ENCODE results near the gene SLC47A2. TPM values are rescaled to one million over a fixed set of nuclear protein-coding genes. Genes with fewer than 3 reads are reported as not detected.
A peak's percentile ranks its signal among the peaks of the same experiment; 100 is the strongest.
"Not testable (repeated sequence)": the region's sequence is repeated elsewhere in the genome, so short reads cannot be mapped to it uniquely, and the experiment has no call there.

SLC47A2 gene
- total RNA-seq (2014; rRNA removed; shearing (Covaris generic)): not detected in 2 replicates

- peak; percentile 31 for DNase-seq (ENCODE audit: low read depth)
Observed at GRCh38 chr17:19716108-19717030, at the start of gene SLC47A2. TSS of gene SLC47A2 (minus strand) at chr17:19716584. CDS start at chr17:19716555, 29 bp downstream.

DNA sequence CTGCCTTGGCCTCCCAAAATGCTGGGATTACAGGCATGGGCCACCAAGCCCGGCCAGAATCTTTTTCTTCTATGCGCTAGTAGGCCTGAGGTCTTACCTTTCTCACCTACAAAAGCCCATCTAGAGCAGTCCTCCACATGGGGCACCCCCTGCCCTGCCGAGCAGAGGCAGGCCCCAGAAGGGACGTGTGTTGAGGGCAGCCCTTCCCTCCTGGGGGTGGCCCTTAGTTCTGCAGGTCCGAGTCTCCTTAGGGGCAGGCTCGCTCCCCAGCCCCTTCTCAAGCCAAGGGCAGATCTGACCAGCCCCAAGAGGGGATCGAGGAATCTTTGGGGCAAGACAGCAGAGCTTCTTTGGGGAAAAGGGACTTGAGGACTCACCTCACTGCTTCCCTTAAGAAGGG lies 49.6 kb upstream of the SLC47A2 start:
- no peak for DNase-seq (ENCODE audit: low read depth)

DNA sequence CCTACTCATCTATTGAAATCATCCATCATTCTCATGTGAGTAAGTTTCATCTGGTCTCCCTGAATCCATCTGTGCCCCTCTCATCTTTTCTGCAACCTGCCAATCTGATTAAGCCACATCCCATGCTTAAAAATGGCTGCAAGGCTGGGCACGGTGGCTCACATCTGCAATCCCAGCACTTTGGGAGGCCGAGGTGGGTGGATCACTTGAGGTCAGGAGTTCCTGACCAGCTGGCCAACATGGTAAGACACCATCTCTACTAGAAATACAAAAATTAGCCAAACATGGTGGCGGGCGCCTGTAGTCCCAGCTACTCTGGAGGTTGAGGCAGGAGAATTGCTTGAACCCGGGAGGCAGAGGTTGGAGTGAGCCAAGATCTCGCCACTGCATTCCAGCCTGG lies 47.6 kb upstream of the SLC47A2 start:
- not testable (repeated sequence) for DNase-seq (ENCODE audit: low read depth)

GRCh38 chr17:19763416-19763815 lies 47.0 kb upstream of the SLC47A2 start:
- DNase-seq (ENCODE audit: low read depth): no peak

- peak; percentile 47 for DNase-seq (ENCODE audit: low read depth)
Observed at GRCh38 chr17:19762515-19762961, 46.2 kb upstream of the SLC47A2 start.

- no peak for DNase-seq (ENCODE audit: low read depth)
Observed at GRCh38 chr17:19760746-19761145, 44.4 kb upstream of the SLC47A2 start.

DNA sequence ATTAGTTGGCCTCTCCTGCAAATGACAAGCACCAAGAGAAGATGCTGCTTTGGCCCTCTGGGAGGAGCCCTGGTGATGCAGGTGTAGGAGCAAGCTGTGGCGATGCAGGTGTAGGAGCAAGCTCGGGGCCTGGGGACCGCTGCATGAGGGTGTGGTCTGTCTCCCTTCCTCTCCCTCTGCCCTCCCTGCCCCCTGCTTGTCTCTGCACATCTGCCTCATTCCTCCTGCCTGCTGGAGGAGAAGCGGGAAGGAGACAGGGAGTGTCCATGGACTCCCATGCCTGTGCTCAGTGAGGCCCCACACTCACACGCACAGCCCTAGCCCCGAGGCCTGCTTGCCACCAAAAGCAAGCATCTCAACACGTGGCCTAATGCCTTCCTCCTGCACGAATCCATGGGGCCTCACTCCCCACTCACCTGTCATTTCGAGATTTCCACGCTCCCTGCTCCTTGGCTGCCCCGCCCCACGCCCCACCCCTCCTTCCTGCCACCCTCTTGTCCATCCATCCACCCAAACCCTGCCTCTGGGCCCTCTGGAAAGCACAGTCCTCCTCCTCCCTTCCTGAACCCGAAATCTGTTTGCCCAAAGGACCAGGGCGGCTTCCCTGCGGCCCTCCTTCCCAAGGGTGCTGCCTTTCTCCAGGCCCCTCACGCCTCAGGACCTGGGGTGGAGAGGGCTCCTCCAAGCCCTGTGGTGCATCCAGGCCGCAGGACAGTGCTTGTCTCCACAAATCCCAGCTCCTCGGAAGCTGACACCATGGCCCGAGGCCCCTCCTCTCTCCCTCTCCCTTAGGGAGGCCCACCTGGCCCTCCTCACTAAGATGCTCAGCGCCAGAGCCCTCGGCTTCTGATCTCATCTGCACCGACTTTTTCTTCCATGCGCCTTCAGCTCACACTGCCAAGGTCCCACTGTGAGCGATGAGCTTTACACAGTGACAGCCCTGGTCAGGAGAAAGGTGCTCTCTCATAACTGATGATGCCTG lies 43.5 kb upstream of the SLC47A2 start:
- DNase-seq (ENCODE audit: low read depth): no peak

- no peak for DNase-seq (ENCODE audit: low read depth)
Observed at GRCh38 chr17:19757536-19758180, 41.3 kb upstream of the SLC47A2 start.

DNA sequence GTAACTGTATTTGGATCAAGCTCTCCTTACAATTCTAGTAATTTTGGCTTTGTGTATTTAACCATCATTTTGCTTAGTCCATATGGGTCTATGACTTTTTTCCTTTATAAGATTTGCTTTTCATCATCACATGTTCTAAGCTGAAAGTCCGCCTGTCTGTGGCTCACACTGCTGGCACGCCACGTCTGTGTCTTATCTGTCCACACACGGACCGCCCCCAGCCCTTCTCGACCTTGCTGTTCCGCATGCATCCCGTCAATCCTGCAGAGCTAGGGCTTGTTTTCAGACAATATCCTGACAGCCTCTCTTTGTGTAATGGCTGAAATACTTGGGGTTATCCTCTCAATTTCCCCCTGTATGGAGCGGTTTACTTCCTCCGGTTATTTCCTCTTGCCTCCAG lies 40.2 kb upstream of the SLC47A2 start:
- DNase-seq (ENCODE audit: low read depth): no peak

- DNase-seq (ENCODE audit: low read depth): no peak
Observed at GRCh38 chr17:19755821-19756510, 39.6 kb upstream of the SLC47A2 start.

- no peak for DNase-seq (ENCODE audit: low read depth)
Observed at GRCh38 chr17:19755392-19755791, 39.0 kb upstream of the SLC47A2 start.

DNA sequence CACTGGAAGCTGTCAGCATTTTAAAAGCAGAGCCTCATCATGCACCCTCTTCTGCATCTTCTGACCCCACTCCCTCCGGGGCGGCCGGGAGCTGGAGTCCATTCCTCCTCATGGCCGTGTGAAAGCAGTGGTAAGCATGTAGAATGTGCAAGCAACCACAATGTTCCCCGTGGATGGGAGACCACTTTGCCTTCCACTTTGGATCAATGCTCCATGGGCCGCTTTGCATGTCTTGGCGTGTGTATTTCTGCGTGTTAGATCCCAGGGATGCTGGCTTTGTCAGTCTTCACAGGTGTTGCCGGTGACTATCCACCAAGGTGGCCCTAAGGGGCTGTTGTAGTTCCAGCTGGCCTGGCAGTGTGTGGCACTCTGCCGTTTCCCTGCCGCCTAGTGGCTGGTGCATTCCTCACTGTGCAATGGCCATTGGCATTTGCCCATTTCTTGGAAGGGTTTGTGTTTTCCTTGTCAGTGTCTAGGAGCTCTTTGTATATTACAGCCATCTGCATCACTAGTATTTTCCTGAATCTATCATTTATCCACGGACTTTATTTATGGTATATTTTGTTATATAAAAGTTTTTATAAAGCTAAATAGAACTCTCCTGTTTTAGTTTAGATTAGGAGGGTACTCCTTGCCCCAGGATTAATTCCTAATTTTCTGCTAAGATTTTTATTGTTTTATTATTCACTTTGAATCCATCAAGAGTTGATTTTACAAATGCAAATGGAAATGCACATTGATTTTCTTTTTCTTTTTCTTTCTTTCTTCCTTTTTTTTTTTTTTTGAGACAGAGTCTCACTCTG lies 37.5 kb upstream of the SLC47A2 start:
- DNase-seq (ENCODE audit: low read depth): peak; percentile 58

GRCh38 chr17:19753051-19753509 lies 36.7 kb upstream of the SLC47A2 start:
- peak; percentile 91 for DNase-seq (ENCODE audit: low read depth)

DNA sequence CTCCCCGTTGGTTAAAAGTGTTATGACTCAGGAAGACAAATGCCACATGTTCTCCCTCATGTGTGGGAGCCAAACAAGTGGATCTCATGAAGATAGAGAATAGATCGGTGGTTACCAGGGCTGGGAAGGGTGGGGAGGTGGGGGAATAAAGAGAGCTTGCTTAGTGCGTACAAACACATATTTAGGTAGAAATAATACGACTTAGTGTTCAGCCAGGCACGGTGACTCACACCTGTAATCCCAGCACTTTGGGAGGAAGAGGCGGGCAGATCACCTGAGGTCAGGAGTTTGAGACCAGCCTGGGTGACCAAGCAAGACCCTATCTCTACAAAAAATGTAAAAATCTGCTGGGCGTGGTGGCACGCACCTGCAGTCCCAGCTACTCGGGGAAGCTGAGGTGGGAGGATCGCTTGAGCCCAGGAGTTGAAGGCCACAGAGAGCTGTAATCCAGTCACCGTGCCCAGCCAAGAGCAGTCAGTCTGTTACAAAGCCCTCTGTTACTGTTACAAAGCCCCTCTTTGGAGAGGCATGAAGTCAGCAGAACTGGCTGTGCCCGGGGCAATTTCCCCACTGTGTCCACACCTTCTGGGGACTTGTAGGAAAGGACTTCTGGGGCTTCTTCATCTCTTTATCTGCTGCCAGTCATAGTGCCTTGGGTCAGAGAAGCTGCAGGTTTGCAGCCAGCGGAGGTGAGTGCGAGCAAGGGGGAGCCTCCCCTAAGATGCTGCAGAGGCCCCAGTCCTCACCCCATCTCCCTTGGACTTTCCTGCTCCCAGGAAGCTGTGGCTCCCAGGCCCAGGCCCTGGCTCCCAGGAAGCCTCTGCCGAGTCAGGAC lies 36.0 kb upstream of the SLC47A2 start:
- DNase-seq (ENCODE audit: low read depth): no peak

DNA sequence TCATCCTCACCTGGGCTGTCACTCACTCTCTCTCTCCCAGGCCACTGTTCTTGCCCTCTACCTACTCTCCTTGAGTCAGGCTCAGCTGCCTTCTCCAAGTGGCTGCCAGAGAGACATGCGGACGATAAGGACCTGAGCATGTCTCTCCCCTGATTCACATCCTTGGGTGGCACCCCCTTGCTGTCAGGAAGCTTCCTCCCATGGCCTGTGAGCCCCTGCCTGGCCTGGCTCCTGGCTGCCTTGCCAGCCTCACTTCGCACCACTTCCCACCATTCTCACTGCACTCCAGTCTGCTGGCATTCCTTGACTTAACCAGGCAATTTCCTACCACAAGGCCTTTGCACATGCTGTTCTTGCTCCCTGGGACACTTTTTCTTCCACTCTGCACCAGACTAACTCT lies 34.5 kb upstream of the SLC47A2 start:
- no peak for DNase-seq (ENCODE audit: low read depth)

- DNase-seq (ENCODE audit: low read depth): no peak
Observed at GRCh38 chr17:19750020-19750572, 33.7 kb upstream of the SLC47A2 start.

DNA sequence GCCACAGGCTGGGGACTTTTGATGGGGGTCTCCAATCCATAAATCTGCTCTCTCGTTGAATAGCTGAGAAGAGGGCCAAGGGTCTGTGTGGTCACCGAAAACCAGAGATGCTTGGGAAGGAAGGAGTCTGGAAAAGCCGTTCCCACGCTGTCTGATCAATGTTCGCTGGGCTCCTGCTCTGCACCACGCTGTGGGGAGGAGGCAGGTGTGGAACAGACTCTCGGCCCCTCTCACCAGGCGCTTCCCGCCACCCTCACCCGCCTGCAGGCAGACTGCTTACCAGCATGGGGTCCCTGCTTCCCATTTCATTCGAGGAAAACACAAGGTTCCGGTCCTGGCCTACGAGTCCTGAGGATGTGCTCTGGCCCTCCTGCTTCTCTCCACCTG lies 32.4 kb upstream of the SLC47A2 start:
- no peak for DNase-seq (ENCODE audit: low read depth)

DNA sequence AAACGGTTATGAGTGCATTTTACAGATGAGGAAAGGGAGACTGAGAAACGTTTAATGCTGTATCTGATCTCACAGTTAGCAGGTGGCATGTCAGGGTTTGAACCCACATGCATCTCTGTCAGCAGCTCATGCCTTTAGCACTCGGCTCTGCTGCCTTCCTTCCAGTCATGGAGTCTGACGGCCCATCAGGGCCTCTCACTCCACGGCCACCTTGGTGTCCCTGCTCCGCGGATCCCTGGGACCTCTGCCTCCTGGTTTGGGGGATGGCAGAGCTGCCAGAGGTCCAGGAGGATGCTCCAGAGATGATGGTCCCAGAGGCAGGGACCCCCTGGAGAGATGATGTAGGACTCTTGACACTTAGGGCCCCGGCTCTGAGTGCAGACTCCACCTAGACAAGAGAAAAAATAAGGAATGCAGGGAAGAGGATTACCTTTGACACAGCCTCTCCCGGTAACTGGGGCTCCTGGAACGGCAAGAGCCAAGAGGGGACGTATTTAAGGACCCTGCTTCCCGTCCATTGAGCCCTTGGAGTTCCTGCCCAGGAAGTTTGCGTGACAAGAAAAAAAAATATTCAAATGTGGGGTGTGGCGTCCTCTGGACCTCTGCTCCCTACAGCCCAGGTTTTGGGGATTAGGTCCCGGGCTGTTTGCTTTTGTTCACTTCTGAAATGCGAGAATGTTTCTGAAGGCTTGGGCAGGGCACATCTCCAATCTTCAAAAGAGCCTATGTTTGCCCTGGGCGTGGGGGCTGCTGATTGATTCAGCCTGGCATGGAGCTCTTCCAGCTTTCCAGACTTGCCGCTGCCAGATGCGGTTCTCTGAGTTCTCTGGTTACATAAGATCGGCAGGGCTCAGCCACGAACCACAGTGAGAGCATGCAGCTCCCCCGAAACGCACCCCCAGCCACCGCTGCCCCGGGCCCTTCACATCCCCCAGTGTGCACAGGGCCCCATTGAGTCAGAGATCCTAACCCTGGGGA lies 31.7 kb upstream of the SLC47A2 start, which contains the start of gene ALDH3A1:
Gene ALDH3A1 (minus strand): TSS at position 470 of the 978 bp plus-strand sequence. CDS start 3,169 bp downstream, outside the sequence.
- DNase-seq (ENCODE audit: low read depth): peak; percentile 22

Measured in M059J (cell line).